K562 (cell line): Measurements from ENCODE around the gene GPR152. TPM values are rescaled to one million over a fixed set of nuclear protein-coding genes. Genes with fewer than 3 reads are reported as not detected.

Experiments used
- ATF1 ChIP-seq, 2 experiments: fragments of 450-650 bp in 1 of 2; IDR thresholded peaks; 2 replicates each; pipeline ENCODE4 v1.6.1; 2016; ENCODE audit warnings: missing compliant biosample characterization in 1 of 2, missing genetic modification characterization in 1 of 2
- ATF2 ChIP-seq: sonication (generic); formaldehyde crosslinking; IDR thresholded peaks from 2 replicates; pipeline ENCODE4 v1.8.1; 2022; ENCODE audit warnings: missing genetic modification reagents
- BCL6 ChIP-seq: fragments of 250-450 bp; sonication (Bioruptor Pico); IDR thresholded peaks from 2 replicates; pipeline ENCODE4 v1.4.0; 2020
- CTCF ChIP-seq, 3 experiments: IDR thresholded peaks in 2 of 3; conservative IDR thresholded peaks in 1 of 3; 2 replicates each; pipeline ENCODE4 v1.5.1; 2011 to 2012; ENCODE audit warnings: low read length in 3 of 3, mild to moderate bottlenecking in 3 of 3, control low read depth in 2 of 3, improper control_type of control experiment in 1 of 3, inconsistent platforms in 1 of 3, low read depth in 1 of 3, mixed read lengths in 1 of 3, moderate library complexity in 1 of 3; ENCODE audit not compliant: insufficient read depth in 2 of 3
- FIP1L1 ChIP-seq: fragments of 200-400 bp; formaldehyde crosslinking; IDR thresholded peaks from 2 replicates; pipeline ENCODE4 v1.6.1; 2018; ENCODE audit warnings: mild to moderate bottlenecking, low read depth, low read length; ENCODE audit not compliant: poor library complexity, severe bottlenecking
- FOS ChIP-seq: IDR thresholded peaks from 3 replicates; pipeline ENCODE4 v1.6.1; 2011; ENCODE audit not compliant: insufficient read length; ENCODE audit errors: extremely low read depth
- FOSL1 ChIP-seq: fragments of 200-800 bp; sonication (Bioruptor generic); conservative IDR thresholded peaks from 2 replicates; pipeline ENCODE4 v1.6.1; 2016; ENCODE audit warnings: missing genetic modification characterization, missing compliant biosample characterization
- HDAC1 ChIP-seq, 2 experiments: fragments of 450-650 bp; IDR thresholded peaks; 2 replicates each; pipeline ENCODE4 v1.6.1; 2016 to 2017; ENCODE audit warnings: inconsistent platforms in 1 of 2, mild to moderate bottlenecking in 1 of 2, moderate library complexity in 1 of 2
- HNRNPUL1 ChIP-seq: fragments of 200-400 bp; formaldehyde crosslinking; IDR thresholded peaks from 2 replicates; pipeline ENCODE4 v1.6.1; 2017; ENCODE audit warnings: low read length
- LARP7 ChIP-seq: fragments of 450-650 bp; IDR thresholded peaks from 2 replicates; pipeline ENCODE4 v1.6.1; 2016
- LCOR ChIP-seq: sonication (generic); formaldehyde crosslinking; IDR thresholded peaks from 2 replicates; pipeline ENCODE4 v1.8.0; 2022; ENCODE audit warnings: mild to moderate bottlenecking, missing genetic modification reagents
- MAFG ChIP-seq: fragments of 450-650 bp; conservative IDR thresholded peaks from 2 replicates; pipeline ENCODE4 v1.6.1; 2016; ENCODE audit warnings: missing genetic modification characterization, missing compliant biosample characterization
- MLX ChIP-seq, 2 experiments: fragments of 450-650 bp in 1 of 2; sonication (generic) in 1 of 2; formaldehyde crosslinking; conservative IDR thresholded peaks; 2 replicates each; pipeline versions ENCODE4 v1.4.0 to v1.8.1; 2020 to 2022; ENCODE audit warnings: mild to moderate bottlenecking in 1 of 2, missing genetic modification reagents in 1 of 2
- NR2C2 ChIP-seq, 2 experiments: fragments of 200-800 bp in 1 of 2; sonication (Bioruptor generic) in 1 of 2; sonication (generic) in 1 of 2; formaldehyde crosslinking in 1 of 2; IDR thresholded peaks; 2 replicates each; pipeline versions ENCODE4 v1.6.1 to v1.8.0; 2016 to 2022; ENCODE audit warnings: mild to moderate bottlenecking in 1 of 2, missing compliant biosample characterization in 1 of 2, missing genetic modification characterization in 1 of 2, missing genetic modification reagents in 1 of 2
- OTX1 ChIP-seq: fragments of 450-650 bp; formaldehyde crosslinking; IDR thresholded peaks from 2 replicates; pipeline ENCODE4 v1.4.0; 2022; ENCODE audit warnings: mild to moderate bottlenecking
- SRF ChIP-seq, 2 experiments: fragments of 250-450, 450-650 bp in 1 of 2; sonication (Bioruptor Pico) in 1 of 2; sonication (generic) in 1 of 2; formaldehyde crosslinking; IDR thresholded peaks; 2 replicates each; pipeline versions ENCODE4 v1.5.0 to v1.5.1; 2020 to 2022; ENCODE audit warnings: mild to moderate bottlenecking in 1 of 2, missing genetic modification reagents in 1 of 2
- TCF3 ChIP-seq: sonication (generic); formaldehyde crosslinking; IDR thresholded peaks from 2 replicates; pipeline ENCODE4 v1.4.0; 2020; ENCODE audit warnings: mild to moderate bottlenecking, missing genetic modification reagents
- ZKSCAN8 ChIP-seq: fragments of 200-800 bp; sonication (Bioruptor generic); IDR thresholded peaks from 2 replicates; pipeline ENCODE4 v1.6.1; 2016; ENCODE audit warnings: missing genetic modification characterization, missing compliant biosample characterization
- ZMIZ1 ChIP-seq, 2 experiments: fragments of 150-350 bp in 1 of 2; IDR thresholded peaks; 2 replicates each; pipeline ENCODE4 v1.6.1; 2012 to 2016; ENCODE audit warnings: low read depth in 2 of 2, low read length in 2 of 2, mild to moderate bottlenecking in 1 of 2, moderate library complexity in 1 of 2
- polyA plus RNA-seq, 8 experiments: library from polyadenylated mRNA; depleted of rRNA in 4 of 8; stranded (reverse) in 5 of 8; unstranded in 3 of 8; fragments of >200 nt; fragmentation: Nextera tagmentation in 2 of 8; fragmentation: Illumina TruSeq in 1 of 8; extraction: Ambion mirVana in 2 of 8; extraction: Trizol in 1 of 8; gene quantifications; 2 replicates each; pipeline versions ENCODE4 v1.2.1 to v1.2.3, GENCODE V29; 2011 to 2014; ENCODE audit warnings: inconsistent platforms in 1 of 8, missing spikeins in 1 of 8
- total RNA-seq, 7 experiments: library from RNA; depleted of rRNA in 6 of 7; stranded (reverse); fragments of >200 nt in 6 of 7; fragmentation: Illumina TruSeq in 2 of 7; extraction: Trizol in 2 of 7; gene quantifications; 2 replicates each; pipeline versions ENCODE4 v1.2.1 to v1.2.3, GENCODE V29; 2011 to 2021; ENCODE audit warnings: low replicate concordance in 1 of 7

The GPR152 gene
- total and polyA plus RNA-seq, 9 of the 15 experiments (the other 6 are each of a cell fraction or from before 2014, with no cell fraction given) = not detected

GRCh38 chr11:67436459-67437081, 16.0 kb downstream of the GPR152 start (continued):
- no peak for TF ChIP-seq MLX (CRISPR knock-in tag; conservative IDR thresholded peaks at IDR 0.05)
- peak; percentile 25; the same call in 1 of the 2 replicates for TF ChIP-seq TCF3 (CRISPR knock-in tag)
- no peak for TF ChIP-seq FOS
- TF ChIP-seq NR2C2 (CRISPR knock-in tag; IDR thresholded peaks at IDR 0.05) = 0 out of 2 replicates have a peak, but pooled peaks have one; percentile 39
- no peak; the same call in 1 of the 2 replicates for TF ChIP-seq NR2C2 (tag; IDR thresholded peaks at IDR 0.05)
- no peak for TF ChIP-seq BCL6 (CRISPR knock-in tag)
- TF ChIP-seq LCOR (CRISPR knock-in tag) = peak; percentile 74
- no peak for TF ChIP-seq FIP1L1
- no peak for TF ChIP-seq ATF1 (CRISPR knock-in tag; IDR thresholded peaks at IDR 0.05)
- no peak for TF ChIP-seq ATF1 (tag; IDR thresholded peaks at IDR 0.05)
- TF ChIP-seq CTCF (IDR thresholded peaks at IDR 0.05 in 2 of 3, conservative IDR thresholded peaks at IDR 0.05 in 1 of 3; ENCODE audit: insufficient read depth in 2 of 3, low read depth in 1 of 3, low read length in 3 of 3) = no peak
- no peak for TF ChIP-seq MAFG
- TF ChIP-seq HDAC1 (IDR thresholded peaks at IDR 0.05) = peak in 1 of 2 experiments; percentile 64; a peak in 1 of 4 replicates
- no peak for TF ChIP-seq ZMIZ1 (IDR thresholded peaks at IDR 0.05; ENCODE audit: low read depth in 2 of 2, low read length in 2 of 2)
- TF ChIP-seq LARP7 = 0 out of 2 replicates have a peak, but pooled peaks have one; percentile 19
- no peak for TF ChIP-seq ATF2 (CRISPR knock-in tag)
- TF ChIP-seq ZKSCAN8 (CRISPR knock-in tag) = no peak
- TF ChIP-seq OTX1 (CRISPR knock-in tag) = peak; percentile 40; the same call in 1 of the 2 replicates
- TF ChIP-seq SRF (CRISPR knock-in tag; IDR thresholded peaks at IDR 0.05) = peak; percentile 27 to 90; a peak in 2 of 4 replicates
- no peak for TF ChIP-seq FOSL1 (tag)
- no peak for TF ChIP-seq HNRNPUL1
